ENCODE results near the gene CFAP45.

- TF ChIP-seq, protein P1, sequence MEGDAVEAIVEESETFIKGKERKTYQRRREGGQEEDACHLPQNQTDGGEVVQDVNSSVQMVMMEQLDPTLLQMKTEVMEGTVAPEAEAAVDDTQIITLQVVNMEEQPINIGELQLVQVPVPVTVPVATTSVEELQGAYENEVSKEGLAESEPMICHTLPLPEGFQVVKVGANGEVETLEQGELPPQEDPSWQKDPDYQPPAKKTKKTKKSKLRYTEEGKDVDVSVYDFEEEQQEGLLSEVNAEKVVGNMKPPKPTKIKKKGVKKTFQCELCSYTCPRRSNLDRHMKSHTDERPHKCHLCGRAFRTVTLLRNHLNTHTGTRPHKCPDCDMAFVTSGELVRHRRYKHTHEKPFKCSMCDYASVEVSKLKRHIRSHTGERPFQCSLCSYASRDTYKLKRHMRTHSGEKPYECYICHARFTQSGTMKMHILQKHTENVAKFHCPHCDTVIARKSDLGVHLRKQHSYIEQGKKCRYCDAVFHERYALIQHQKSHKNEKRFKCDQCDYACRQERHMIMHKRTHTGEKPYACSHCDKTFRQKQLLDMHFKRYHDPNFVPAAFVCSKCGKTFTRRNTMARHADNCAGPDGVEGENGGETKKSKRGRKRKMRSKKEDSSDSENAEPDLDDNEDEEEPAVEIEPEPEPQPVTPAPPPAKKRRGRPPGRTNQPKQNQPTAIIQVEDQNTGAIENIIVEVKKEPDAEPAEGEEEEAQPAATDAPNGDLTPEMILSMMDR (IDR thresholded peaks at IDR 0.05) = no peak
- no peak for TF ChIP-seq POLR2A (IDR thresholded peaks at IDR 0.05)
Observed at GRCh38 chr1:159935305-159935704, 35.3 kb upstream of the CFAP45 start.
